Activated CD4-positive, alpha-beta T cell treated with anti-CD3 and anti-CD28 coated beads, Interleukin-10, Interleukin-2, amounts not matched to agents 100 ng/mL and 50 ng/mL, durations not matched to agents 16 hours and 8 hours (primary cell): Measurements from ENCODE around the gene FBXW7.
"Not testable (repeated sequence)": the region's sequence is repeated elsewhere in the genome, so short reads cannot be mapped to it uniquely, and the experiment has no call there.

Experiments
- DNase-seq: peaks from one replicate; pipeline ENCODE4 v3.0.0-alpha.2; 2020

FBXW7 gene

GRCh38 chr4:152535903-152536544, at the start of gene FBXW7:
Gene FBXW7, minus strand, starts transcription at chr4:152536092. Its CDS starts 124,289 bp downstream, at chr4:152411803.
- peak; percentile 100 for DNase-seq

GRCh38 chr4:152585023-152585441, 49.1 kb upstream of the FBXW7 start:
- peak; percentile 5 for DNase-seq

DNA sequence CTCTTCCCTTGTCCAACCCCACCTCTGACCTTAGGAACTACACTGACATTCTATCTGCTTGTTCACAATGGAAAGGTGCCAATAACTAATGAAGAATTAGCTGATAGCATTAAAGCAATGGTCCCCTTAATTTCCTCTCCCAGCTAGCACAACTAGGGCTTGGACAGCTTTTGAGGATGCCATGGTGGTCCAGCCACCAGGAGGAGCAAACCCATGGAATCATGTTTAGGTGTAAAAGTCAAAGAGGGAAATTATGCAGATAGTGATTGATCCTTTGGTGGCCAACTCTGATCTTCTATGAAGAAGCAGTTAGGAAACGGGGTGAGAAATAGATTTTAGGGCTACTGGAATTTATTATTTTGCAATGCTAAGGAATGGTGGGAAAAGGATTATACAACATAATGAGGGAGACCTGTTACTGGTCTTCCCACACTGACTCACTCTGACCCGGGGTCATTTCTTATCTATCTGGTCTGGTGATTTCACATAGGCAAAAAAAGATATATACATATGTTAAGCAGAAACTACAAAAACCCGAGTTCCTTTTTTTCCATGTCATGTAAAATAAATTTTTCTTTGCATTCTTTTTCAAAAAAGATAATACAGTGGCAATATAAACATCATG, 45.8 kb upstream of the FBXW7 start:
- DNase-seq = no peak

GRCh38 chr4:152579916-152580315, 44.0 kb upstream of the FBXW7 start:
- DNase-seq = no peak

- no peak for DNase-seq
These were observed 43.3 kb upstream of the FBXW7 start for GRCh38 chr4:152579107-152579764.

DNA sequence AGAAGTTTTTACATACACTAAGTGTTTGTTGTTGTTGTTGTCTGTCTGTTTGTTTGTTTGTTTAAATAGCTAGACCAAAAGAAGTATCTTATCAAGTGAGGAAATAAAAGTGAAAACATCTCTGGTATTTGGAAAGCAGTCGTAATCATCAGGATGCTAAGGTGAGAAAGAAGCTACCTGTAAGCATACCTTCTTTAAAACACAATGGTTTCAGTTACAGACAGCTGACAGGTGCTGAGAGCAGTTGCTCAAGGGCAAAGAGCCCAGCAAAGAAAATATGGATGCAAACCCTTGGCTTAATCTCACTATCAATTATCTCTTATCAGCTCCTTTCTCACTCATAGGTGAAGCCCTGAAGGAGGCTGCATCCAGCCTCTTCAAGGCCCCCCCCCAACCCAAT, 42.8 kb upstream of the FBXW7 start:
- no peak for DNase-seq

DNA sequence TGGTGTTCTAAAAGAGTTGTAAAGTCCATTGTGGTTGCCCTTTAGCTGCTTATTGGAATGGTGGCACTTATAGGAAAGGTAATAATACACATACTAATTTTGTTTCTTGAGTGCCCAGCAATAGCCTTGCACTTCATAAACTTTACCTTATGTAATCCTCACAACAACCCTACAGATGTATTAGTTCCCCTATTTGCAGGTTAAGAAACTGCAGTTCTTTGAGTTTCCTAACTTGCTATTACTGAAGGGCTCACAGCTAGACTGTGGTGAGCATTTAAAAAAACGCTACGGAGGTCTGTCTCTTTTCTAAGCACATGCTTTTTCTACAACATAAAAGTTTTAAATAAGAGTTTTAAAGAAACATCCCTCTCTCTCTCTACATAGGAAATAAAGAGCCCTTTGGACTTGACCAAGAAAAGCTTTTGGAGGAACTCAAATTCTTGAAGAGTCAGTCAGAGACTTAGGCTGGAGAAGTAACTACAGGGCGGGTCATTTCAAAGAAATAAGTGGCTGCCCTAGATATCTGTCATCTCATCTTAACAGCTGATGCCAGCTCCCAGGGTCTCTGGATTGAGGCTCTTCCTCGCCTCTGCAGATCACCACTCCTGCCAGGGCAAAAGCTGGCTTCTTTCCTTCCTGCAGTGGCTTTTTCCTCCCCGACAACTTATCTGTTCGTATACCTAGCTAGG, 42.0 kb upstream of the FBXW7 start:
- DNase-seq = no peak

- DNase-seq = no peak
These were observed 39.6 kb upstream of the FBXW7 start for GRCh38 chr4:152575533-152575932.

GRCh38 chr4:152573861-152574260, 38.0 kb upstream of the FBXW7 start:
- DNase-seq = no peak

DNA sequence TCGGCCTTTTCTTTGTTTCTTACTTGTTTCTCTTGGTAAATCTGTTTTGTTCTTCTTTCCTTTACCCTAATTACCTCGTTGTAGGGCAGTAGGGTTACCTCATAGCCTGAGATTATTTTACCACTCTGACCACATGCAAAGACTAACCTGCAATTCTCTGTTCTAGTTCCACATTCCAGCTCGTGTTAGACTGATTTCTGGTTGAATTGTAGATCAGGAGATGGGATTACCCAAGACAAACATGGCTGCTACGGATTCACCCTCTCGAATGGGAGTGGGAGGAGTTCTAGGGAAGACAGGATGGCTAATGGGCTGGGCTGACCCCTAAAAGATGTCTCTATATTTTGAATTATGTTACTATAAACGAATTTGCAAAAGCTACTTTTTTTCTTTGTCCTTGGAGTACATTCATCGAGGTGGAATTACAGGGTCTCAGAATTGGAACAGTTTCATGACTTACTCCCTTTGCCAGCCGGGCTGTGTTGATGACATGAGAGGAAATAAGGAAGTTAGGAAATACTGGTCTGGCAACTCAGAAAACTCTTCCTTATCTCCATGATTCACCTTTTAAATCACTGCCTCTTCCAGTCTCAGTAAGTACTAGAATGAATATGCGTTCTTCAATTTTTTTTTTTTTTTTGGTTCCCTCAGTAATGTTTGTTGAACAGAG, 36.7 kb upstream of the FBXW7 start:
- no peak for DNase-seq

DNA sequence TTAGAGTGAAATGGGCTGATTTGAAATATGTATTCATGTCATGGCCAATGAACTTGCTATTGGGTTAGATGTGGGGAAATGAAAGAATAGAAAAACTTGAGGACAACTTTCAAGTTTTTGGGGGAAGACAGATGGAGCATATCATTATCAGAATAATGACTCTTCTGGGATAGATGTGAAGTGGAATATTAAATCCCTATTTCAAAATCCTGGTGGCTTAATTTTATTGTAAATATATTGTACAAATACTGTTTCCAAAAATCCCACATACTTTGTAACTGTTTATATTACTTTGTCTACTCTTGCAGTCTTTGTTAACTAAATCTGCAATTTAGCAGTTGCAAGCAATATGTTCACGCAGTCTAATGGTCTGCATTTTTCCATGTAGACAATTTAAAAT, 35.9 kb upstream of the FBXW7 start:
- no peak for DNase-seq

DNA sequence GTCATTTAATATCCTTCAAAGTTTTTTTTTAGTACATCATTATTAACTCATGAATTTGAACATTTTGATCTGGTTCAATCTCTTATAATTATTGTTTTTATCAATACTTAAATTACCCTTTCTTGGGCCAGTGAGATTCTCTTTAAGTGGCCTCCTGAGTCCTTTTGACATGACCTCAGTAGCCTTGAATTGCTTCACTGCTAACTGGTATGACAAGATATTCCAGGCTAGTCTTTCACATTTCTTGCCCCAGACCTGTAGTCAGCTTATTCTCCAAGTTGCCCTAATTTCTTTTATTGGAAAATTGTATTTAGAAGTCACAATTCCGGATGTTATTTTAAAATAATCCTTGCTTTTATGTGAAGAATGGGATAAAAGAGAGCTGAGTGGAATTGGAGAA, 35.4 kb upstream of the FBXW7 start:
- no peak for DNase-seq

GRCh38 chr4:152565333-152565732, 29.4 kb upstream of the FBXW7 start:
- DNase-seq = no peak

DNA sequence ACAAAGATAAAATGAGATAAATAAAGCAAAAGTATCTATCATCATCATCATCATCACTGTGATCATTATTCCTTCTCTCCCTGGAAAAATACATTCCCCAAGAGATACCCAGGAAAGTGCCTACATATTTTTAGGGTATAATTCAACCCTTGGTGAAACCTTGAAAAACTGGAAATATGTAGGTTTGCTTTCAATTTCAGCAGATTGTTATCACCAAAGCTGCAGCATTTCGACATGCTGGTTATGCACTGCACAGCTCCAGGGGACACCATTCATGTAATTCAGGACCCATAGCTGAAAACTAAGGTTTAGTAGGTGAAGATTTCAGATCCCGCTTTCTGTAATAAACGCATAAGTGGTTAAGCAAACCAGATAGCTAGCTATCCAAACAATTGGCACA, 28.4 kb upstream of the FBXW7 start:
- DNase-seq = no peak

DNA sequence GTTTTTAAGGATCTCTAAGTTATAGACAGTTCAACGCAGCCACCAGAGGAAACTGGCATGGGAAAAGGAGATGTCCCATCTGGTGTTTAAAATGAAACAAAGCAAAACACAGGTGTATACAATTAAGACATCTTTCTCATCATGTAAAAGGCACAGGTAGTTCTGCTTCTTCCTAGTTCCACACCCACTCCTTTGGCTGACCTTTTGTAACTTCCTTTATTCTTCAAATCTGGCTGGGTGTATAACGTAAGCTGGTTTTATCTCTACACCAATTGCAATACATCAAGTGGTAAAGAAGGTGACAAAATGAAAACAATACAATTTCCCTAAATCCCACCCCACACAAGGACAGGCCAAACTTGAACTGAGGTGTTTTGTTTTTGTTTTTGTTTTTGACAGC, 27.3 kb upstream of the FBXW7 start:
- no peak for DNase-seq

DNA sequence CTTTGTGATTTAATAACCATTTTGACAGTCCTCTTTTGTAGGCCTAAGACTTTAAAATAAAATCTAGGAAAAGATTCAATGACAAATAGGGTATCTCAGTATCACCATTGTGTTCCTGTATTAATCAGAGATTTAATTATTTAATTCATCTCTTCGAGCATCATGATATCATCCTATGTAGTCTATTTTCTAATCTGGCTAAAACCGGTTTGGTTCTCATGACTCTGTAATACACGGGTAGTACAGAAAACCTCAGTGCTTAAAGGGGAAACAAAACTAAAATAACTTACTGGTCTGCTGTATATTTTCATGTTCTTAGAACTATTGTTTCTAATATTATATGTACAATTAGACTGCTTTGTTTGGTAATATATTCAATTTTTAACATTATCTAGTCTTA, 23.7 kb upstream of the FBXW7 start:
- DNase-seq = no peak

GRCh38 chr4:152558396-152558795, 22.5 kb upstream of the FBXW7 start:
- DNase-seq = no peak

GRCh38 chr4:152556834-152557233, 20.9 kb upstream of the FBXW7 start:
- DNase-seq = no peak

DNA sequence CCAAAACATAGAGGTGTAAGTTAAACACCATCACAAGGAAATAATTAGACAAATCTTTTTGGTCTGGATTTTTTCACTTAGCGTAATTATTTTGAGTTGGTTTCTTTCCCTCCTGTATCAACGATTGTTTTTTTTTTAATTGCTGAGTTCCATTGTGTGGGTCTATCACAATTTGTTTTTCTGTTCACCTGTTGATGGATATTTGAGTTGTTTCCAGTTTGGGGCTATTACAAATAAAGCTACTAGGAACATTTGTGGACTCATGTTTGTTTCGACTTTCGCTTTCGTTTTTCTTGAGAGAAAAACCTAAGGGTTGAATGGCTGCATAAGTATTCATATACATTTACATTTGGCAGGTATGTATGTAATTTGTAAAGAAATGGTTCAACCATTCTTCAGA, 20.4 kb upstream of the FBXW7 start:
- DNase-seq = peak; percentile 37

GRCh38 chr4:152554742-152555141, 18.9 kb upstream of the FBXW7 start:
- DNase-seq = no peak

GRCh38 chr4:152550687-152551086, 14.8 kb upstream of the FBXW7 start:
- not testable (repeated sequence) for DNase-seq

GRCh38 chr4:152545088-152545487, 9.2 kb upstream of the FBXW7 start:
- no peak for DNase-seq

DNA sequence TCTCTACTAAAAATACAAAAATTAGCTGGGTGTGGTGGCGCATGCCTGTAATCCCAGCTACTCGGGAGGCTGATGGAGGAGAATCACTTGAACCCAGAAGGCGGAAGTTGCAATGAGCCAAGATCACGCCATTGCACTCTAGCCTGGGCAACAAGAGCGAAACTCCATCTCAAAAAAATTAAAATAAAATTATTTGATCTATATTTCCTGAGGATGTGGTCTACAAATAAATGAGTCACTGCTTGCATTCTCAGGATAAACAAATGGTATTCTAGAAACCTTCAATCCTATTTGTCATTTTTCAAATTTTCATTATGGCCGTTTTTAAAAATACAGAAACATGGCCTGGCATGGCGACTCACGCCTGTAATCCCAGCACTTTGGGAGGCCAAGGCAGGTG, 8.6 kb upstream of the FBXW7 start:
- not testable (repeated sequence) for DNase-seq
